ENCODE measurements around the gene KIAA1586.
"Not testable (repeated sequence)": the region's sequence is repeated elsewhere in the genome, so short reads cannot be mapped to it uniquely, and the experiment has no call there.

The KIAA1586 gene

DNA sequence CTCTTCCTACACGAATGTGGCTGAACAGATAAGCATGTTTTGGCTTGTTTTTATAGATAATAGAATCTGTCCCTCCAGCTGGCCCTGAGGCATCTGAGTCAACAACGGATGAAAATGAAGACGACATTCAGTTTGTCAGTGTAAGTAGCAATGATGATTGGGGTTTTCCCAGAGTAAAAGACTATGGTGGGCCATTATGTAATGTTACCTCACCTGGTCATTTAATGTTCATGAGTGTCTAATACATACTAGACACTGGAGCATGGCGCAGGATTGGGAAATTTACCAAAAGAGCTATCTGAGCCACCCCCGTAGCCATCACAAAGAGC is 728 bp downstream of the KIAA1586 start:
- not testable (repeated sequence) for DNase-seq

DNA sequence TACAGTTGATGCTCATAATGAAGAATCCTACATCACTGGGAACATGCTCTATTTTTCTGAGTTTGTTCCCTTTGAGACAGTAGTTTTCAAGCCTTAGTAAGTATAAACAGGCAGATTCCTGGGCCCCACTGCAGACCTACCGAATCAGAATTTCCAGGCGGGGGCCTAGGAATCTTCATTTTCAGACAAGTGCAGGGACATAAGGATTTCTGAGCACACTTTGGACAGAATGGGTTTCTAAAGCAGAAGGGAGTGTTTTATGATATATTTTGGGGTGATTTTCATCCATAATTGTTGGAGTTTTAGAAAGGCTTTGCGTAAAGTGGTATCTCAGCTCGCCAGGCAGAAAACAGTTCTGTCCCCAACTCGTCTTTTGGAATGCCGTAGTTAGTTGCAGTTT is 1.4 kb downstream of the KIAA1586 start:
- not testable (repeated sequence) for DNase-seq

DNA sequence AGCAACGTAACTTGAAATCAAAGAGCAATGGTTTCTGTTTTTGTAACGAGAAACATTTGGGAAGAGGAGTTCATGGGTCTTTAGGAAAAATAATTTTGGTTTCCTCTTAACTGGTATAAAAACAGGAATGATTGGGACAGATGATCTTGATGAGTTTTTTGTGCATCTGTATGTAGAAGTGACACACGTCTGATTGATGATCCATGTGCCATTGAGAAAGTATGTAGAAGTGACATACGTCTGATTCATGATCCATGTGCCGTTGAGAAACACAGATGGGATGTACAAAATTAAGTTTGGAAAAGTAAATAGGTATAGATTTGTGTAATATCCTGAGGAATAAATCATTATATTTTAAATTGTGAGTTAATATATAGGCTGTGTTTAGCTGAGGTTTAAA is 2.1 kb downstream of the KIAA1586 start:
- DNase-seq, result no peak

DNA sequence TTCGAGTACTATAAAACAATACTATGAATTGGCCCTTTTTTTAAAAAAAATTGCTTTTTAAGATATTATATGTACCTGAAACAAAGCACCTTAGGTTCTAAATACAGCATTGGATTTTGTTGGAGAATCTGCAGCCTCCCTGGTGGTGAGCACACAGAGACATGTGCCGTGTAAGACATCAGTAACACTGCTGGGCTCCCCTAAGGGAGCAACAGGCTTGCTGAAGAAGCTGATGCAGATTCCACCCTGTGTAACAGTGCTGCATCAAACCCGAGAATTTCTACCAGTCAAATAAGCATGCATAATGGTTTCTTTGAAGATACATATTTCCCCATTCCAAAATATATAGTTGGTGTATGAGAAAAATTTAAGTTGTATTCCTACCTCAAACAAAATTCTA is 17.4 kb downstream of the KIAA1586 start:
- DNase-seq, result no peak

DNA sequence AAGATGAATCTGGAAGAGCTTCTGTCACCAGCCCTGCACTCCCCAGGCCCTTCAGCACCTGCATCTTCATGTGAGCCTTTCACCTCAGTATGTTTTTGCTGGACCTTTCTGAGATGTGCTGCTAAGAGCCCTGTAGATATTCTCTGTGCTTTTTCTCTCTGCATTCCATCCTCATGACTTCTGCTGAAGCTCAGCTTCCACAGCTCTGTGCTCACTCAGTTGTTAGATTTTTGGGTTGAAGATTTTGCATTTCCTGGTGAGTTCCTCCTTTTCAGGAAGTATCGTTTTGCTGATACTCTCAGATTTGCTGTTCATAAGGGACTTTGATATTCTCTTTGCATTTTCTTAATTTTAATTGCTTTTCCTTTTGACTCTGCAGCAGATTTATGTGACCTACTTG is 18.3 kb downstream of the KIAA1586 start:
- no peak for DNase-seq

DNA sequence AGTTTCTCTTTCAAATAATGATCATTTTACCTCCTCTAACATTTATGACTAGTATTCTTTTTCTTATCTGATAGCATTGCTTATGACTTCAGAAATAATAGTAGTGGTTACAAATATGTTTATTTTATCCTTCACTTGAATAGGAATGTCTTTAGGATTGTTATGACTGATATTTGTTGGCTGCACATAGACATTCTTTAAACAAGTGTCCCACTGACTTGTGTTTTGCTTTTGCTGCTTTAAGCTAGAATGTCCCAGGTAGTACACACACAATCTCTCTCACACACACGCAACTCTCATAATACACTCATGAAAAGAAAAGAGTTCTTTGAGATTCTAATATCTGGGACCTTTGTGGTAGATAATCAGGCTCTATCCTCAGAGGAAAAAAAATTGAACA is 21.6 kb downstream of the KIAA1586 start:
- no peak for DNase-seq

DNA sequence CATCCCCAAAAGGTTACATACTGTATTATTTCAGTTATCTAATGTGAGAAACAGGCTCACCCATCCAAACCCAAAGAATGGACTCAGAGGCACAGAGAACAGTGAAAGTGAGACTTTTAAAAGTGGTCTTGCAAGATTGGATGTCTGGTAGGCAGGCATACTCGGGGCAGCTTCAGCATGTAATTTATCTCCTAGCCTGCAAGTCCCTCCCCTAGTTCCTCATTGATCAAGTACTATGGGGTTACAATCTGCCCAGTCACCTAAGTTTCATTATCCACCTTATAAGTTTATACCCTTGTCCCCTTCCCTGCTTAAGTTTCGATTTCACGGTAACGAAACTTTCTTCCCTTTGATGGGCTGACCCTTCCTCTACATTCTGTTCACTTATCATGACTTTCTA is 22.7 kb downstream of the KIAA1586 start:
- DNase-seq, result no peak

DNA sequence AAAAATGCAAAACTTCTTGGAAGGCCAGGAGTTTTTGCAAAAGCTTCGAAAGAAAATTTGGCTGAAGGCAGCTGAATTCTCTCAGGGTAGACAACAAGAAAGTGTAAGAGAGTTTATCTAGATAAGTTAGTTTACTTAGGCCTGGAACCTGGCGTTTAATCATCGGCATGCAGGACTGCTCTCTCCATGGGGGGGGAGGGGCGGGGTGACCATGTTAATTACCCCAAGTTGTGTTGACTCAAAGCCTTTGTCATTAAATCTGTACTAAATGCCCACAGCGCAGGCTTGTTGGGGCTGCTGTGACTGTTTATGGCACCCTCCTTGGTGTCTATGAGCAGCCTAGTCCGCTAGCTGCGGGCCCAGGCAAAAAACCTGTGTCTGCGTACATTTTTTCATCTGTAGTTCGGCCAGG is 23.4 kb downstream of the KIAA1586 start:
- DNase-seq, result no peak

DNA sequence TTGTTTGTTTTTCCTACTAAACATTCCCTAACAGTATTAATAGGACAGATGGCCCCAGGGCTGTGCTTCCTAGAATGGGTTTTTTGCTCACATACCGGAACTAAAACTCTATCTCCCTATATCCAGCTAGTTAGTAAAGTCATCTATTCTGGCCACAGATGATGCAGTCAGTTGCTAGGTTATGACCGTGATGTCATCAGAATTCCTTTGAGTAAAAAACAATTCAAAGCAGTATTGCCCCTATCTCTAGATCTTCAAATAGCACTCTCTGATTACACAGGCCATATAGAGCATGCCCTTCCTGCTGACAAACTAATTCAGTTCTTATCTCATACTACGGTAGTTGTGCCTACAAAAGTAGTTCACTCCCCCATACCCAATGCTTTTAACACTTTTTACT is 25.6 kb downstream of the KIAA1586 start:
- no peak for DNase-seq

DNA sequence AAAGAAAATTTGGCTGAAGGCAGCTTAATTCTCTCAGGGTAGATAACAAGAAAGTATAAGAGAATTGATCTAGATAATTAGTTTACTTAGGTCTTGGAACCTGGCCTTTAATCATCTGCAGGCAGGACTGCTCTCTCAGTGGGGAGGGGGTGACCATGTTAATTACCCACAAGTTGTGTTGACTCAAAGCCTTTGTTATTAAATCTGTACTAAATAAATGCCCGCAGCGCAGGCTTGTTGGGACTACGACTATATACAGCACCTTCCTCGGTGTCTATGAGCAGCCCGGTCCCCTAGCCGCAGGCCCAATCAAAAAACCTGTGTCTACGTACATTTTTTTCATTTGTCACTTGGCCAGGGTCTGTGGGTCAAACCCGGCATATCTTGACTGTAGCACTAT is 27.9 kb downstream of the KIAA1586 start:
- DNase-seq, result no peak

DNA sequence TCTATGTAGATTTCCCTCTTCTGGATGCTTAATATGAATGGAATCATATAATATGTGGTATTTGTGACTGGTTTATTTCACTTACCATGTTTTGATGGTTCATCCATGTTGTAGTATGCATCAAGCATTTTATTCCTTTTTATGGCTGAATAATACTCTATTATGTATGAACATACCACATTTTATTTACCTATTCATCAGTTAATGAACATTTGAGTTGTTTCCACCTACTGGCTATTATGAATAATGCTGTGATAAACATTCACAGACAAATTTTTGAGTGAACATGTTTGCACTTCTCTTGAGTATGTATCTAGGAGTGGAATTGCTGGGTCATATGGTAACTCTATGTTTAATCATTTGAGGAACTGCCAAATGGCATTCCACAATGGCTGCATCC is 28.6 kb downstream of the KIAA1586 start:
- no peak for DNase-seq

DNA sequence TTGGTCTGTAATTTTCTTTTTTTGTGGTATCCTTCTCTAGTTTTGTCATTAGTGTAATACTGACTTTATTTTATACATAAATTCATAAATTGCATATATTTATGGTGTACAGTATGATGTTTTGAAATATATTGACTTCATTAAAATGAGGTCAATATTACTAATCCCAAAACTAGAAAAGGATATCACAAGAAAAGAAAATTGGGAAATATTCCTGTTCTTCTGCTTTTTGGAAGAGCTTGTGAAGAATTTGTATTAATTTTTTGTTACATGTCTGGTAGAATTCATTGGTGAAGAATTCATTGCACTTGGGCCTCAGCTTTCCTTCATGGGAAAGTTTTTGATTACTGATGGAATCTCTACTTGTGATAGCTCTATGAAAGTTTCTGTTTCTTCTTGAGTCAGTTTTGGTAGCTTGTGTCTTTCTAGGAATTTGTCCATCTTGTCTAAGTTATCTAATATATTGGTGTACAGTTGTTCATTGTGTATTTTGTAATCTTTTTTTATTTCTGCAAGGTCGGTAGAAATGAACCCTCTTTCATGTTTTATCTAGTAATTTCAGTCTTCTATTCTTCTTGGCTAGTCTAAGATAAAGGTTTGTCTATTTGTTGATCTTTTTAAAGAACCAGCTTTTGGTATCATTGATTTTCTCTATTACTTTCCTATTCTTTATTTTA is 32.2 kb downstream of the KIAA1586 start:
- no peak for DNase-seq

DNA sequence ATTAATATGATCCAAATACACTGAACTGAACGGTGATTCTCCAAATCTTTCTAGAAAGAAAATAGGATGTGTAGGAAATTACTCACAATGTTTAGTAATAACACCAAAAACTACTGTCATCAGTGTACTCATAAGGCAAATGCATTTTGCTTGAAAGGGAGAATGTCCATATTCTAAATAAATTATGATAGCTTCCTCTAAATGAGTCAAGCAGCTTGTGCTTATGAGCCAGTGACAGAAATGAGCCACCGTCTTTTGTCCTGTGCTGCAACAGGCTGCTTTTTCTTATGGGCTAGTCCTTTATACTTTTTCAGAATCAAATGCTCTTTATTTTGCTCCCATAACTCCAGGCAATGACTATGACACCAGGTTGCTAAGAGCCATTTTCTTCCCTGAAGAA is 39.0 kb downstream of the KIAA1586 start:
- DNase-seq, result no peak

DNA sequence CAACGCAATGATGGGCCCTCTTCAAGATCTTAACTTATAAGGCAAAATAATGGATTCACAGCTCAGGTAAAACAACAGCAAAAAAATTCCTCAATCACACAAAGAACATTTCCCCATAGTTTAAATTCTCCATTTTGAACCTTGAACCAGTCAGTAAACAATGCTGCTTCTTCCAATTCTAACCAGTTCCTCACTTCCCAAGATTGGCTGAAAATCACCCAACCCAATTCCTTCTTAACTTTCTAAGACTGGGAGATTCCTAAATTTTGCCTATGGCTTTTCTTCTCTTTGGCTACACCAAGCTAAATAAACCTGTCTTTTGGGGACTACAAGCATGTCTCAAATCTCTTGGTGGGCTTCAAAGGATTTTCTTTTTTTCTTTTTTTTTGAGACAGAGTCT is 40.4 kb downstream of the KIAA1586 start:
- DNase-seq, result no peak

DNA sequence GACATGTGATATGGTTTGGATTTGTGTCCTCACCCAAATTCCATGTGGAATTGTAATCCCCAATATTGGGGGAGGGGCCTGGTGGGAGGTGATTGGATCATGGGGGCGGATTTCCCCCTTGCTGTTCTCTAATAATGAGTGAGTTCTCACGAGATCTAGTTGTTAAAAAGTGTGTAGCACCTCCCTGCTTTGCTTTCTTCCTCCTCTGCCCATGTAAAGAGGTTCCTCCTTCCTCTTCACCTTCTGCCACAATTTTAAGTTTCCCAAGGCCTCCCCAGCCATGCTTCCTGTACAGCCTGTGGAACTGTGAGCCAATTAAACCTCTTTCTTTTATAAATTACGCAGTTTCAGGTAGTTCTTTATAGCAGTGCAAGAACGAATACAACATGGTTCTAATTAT is 41.4 kb downstream of the KIAA1586 start:
- DNase-seq, result no peak

DNA sequence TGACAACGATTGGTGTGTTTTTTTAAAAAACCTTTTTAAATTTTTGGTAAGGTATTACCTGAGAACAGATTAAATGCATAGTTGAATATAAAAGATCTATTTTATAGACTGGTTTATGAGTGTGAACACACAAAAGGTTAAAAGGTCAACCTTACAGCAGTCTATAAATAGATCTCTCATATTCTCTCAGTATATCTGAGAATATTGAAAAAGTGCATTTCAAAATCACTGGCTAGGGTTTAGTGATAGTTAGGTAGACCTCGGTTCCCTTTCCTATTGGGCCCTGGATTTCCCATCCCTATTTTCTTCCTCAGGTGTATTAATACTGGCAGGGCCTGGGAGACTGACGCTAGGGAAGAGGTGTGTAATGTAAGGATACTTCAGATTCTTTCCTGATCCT is 42.8 kb downstream of the KIAA1586 start:
- DNase-seq, result peak in 1 of 2 donors; percentile 43

DNA sequence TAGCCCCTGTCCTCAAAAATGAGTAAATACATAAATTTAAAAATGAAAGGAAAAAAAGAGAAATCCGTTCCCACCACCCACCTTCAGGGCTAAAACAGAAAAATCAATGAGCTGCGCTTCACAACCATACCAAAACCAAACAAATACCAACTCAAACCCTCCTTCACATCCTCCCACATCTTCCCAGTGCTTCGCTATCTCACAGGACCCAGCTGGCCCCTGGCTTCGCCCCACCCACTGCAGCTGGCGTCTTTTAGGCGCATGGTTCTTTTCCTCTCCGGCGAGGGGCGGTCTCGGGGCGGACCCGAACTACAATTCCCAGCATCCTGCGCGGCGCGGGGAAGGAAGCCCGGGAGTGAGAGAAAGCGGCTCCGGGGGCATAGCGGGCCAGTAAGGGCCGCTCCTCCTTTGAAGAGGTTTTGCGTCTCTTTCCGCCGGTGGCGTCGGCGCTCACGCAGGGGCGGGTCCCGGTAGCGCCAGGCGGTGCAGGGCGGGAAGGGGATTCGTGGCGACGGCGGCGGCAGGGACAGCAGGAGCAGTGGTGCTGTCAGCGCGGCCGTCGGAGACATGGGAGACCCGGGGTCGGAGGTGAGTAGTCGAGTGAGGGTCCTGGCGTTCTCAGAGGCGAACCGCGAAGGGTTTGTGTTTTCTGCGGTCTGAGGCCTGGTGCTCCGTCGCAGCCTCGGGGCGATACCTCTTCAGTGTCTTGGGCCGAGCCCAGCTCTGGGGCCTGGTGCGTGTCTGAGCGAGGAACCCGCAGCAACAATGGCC is 43.4 kb downstream of the KIAA1586 start, which contains the start of gene ZNF451:
TSS of gene ZNF451 (plus strand) at position 502 of the 771 bp plus-strand sequence. CDS start at position 568, 66 bp downstream.
- peak; percentile 97 to 98 for DNase-seq

DNA sequence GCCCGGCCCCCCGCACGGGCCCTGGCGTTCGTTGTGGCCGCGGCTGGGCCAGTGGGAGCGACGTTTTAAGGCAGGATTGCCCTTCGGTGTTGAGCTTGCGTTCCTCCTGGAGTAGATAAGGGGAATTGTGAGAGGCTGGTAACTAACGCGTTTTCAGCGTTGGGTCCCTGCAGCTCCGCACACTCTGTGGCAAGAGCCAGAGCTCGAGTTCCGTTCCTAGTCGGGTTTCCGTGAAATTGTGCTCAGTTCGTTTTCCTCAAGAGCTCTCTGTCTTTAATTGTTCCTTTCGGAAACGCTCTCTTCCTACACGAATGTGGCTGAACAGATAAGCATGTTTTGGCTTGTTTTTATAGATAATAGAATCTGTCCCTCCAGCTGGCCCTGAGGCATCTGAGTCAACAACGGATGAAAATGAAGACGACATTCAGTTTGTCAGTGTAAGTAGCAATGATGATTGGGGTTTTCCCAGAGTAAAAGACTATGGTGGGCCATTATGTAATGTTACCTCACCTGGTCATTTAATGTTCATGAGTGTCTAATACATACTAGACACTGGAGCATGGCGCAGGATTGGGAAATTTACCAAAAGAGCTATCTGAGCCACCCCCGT is 44.1 kb downstream of the KIAA1586 start:
- not testable (repeated sequence) for DNase-seq

DNA sequence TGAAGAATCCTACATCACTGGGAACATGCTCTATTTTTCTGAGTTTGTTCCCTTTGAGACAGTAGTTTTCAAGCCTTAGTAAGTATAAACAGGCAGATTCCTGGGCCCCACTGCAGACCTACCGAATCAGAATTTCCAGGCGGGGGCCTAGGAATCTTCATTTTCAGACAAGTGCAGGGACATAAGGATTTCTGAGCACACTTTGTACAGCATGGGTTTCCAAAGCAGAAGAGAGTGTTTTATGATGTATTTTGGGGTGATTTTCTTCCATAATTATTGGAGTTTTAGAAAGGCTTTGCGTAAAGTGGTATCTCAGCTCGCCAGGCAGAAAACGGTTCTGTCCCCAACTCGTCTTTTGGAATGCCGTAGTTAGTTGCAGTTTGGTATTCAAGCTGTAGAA is 44.9 kb downstream of the KIAA1586 start:
- not testable (repeated sequence) for DNase-seq

DNA sequence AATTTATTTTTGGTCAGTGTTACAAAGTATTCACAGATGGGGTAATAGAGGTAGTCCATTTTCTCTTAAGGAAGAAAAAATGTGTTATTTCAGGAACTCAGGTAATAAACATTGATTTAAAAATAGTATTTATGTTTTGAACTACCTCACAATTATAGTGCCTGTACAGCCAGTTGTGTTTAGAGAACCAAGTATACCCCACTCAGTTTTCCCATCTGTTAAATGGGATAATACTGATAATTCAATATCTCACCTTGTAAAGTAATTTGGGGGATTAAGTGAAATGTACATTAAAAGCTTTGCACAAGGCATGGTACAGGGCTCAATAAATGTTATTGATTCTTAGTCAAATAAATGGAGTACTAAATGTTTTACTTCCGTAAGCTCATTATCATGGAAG is 48.2 kb downstream of the KIAA1586 start:
- DNase-seq, result no peak

DNA sequence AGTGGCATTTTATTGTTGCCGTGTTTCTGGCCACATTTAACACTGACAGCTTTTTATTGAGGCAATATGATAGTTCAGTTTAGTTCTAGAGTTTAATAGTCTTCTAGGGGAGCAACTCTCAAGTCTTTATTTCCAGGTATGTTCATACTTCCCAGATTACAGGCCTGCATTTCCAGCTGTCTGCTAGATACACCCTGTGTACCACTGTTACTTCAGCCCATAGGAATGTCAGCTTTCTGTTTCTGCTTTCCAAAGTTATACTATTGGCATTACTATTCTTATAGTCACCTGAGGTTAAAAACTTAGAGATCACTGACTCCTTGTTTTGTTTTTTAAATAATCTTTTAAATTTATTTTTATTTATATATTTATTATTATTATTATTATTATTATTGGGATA is 51.1 kb downstream of the KIAA1586 start:
- no peak for DNase-seq

DNA sequence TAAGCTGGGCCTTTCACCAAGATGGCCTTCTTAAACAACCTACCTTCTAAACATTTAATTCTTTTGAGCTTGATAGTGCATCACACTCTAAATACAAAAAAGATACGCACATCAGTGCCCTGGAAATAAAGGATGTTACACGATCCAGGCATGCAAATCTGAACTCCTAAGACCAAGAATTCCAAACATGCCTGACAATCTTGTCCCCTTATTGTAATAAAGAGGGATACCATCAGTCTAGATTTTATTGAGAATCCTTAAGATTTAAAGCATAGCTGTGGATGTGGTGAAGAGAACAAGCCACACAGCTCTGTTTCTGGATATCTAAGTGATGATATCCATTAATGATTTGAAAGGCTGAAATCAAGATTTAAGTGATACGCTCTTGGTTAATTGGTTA is 56.5 kb downstream of the KIAA1586 start:
- DNase-seq, result no peak

DNA sequence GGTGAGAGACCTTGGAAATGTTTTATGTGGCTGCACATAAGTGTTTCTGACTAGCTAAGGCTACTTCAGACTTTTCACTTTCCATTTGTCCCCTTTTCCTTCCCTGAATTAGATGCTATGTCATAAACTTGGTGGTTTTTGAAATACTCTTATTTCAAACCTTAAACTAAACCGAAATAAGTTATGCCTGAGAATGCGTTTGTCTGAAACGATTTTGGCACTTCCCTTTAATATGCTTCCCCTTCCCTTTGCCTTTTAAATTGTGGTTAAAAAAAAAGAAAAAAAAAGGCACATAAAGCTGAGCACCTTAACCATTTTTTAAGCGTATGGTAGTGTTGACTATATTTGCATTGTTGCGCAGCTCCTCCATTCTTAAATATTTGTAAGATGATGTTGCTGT is 57.8 kb downstream of the KIAA1586 start:
- no peak for DNase-seq

Measured in hippocampal formation (tissue), 2 donors.